HG02610 (cell line): ENCODE data around the gene ZNF385A.
"Not testable (repeated sequence)": the region's sequence is repeated elsewhere in the genome, so short reads cannot be mapped to it uniquely, and the experiment has no call there.

ENCODE experiments used
- ATAC-seq: cut with Tn5 transposase; IDR thresholded peaks from one replicate; pipeline ENCODE4 v1.9.1; 2021; ENCODE audit warnings: mild to moderate bottlenecking, moderate library complexity; ENCODE audit not compliant: unreplicated experiment

Gene ZNF385A

GRCh38 chr12:54331461-54331860 is 53.1 kb downstream of the ZNF385A start:
- no peak for ATAC-seq

GRCh38 chr12:54330442-54330841 is 54.1 kb downstream of the ZNF385A start:
- ATAC-seq, result no peak

GRCh38 chr12:54329759-54330158 is 54.8 kb downstream of the ZNF385A start:
- ATAC-seq, result no peak

- no peak for ATAC-seq
Observed at GRCh38 chr12:54328595-54329337, 55.8 kb downstream of the ZNF385A start.

- not testable (repeated sequence) for ATAC-seq
Observed at GRCh38 chr12:54325442-54326109, 59.0 kb downstream of the ZNF385A start.

- peak; percentile 97 for ATAC-seq
Observed at GRCh38 chr12:54324617-54325441, 59.7 kb downstream of the ZNF385A start, which contains the start of gene COPZ1. Gene COPZ1 (plus strand): TSS chr12:54325131. CDS start chr12:54325164, 33 bp downstream.

- ATAC-seq, result no peak
Observed at GRCh38 chr12:54321363-54321762, 63.2 kb downstream of the ZNF385A start.
